LHCN-M2 (cell line): ENCODE measurements around the gene PHC3. TPM values are rescaled to one million over a fixed set of nuclear protein-coding genes. Genes with fewer than 3 reads are reported as not detected.

Experiments used
- DNase-seq: peaks from one replicate; pipeline ENCODE4 v3.0.0-alpha.2; 2012; ENCODE audit warnings: low read depth
- total RNA-seq: library from RNA; depleted of rRNA; stranded (reverse); fragments of >200 nt; gene quantifications from 2 replicates; pipeline ENCODE4 v1.2.3, GENCODE V29; 2014

PHC3 gene
- total RNA-seq, 1 experiment from 2014 or later, result 25.3 TPM

GRCh38 chr3:170078620-170079281 is 102.8 kb downstream of the PHC3 start:
- DNase-seq, result no peak

DNA sequence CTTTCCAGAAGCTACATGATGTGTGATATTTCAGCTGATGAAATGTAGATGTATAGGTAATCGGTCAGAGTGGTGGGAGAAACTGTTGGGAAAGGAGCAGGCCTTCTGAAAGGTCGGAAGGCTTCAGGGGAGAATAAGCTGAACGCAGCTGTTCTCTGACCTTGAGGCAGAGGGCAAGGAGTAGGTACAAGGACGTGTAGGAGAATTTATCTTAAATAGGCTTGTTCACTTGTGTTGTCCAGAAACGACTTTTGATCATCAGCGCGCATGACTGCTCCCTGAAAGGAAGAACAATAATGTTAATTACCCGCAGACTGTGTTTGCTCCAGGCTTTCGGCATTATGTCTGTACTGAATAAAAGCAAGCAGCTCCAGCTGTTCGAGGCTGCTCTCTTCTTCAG is 104.2 kb downstream of the PHC3 start:
- DNase-seq, result no peak

GRCh38 chr3:170076715-170077238 is 104.8 kb downstream of the PHC3 start:
- peak; percentile 71 for DNase-seq

DNA sequence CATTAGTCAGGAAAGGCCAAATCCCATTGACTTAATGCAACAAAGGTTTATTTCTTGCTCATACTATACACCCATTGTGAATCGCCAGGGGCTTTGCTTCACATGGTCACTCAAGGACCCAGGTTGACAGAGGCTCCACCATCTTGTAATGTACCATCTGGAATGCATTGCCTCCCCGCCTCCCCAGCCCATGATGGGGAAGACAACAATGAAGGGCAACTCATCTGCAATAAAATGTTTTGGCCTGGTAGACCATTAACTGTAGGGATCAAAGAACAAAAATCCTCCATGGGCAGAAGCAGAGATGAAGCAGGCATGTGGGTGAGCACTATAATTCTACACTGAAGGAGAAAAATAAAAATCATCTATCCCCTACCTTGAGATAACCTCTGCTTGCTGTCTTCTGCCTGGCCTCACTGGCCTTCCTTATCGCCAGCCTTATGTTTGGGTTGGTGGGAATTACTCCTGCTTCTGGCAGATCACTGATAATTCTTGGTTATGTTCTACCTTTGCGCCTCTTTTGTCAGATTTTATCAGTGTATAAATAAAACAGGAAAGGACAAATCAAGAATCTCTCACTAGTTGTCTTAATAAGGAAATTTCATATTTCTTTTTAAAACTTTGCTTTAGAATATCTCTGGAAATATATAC is 106.0 kb downstream of the PHC3 start:
- DNase-seq, result no peak

DNA sequence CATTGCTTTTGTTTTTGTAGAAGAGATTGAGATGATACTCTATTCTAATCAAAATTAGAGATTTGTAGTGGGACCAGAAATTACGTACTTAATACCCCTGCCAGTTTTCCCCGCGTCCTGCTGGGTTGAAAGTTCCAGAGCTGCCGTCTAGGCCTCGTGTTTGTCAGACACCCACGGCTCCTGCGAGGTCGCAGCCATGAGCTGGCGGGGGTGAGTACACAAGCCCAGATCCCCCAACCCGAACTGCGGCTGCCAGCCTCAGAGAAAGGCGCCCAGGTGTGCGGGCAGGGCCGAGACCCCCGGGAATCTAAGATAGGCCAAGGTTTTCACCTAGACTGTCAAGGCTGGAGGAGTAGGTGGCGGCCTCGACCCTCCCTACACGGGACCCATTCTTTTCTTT is 117.4 kb downstream of the PHC3 start:
- no peak for DNase-seq

- no peak for DNase-seq
Measured at GRCh38 chr3:170063691-170064090, 117.8 kb downstream of the PHC3 start.

DNA sequence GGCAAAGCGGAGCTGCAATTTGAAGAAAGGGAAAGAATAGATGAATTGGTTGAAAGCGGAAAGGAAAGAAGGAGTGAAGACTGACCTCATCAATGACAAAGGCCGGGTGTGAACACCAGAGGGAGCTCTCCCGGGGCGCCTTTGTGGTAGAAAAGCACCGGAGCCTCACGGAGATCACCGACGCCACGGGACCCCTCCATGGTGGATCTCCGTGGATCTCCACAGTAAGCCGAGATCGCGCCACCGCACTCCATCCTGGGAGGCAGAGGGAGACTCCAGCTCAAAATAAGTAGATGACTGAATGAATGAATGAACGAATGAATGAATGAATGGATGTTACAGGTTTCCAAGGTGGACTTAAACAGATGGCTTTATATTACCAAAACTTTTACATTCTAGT is 118.8 kb downstream of the PHC3 start:
- no peak for DNase-seq

- no peak for DNase-seq
Measured at GRCh38 chr3:170062068-170062467, 119.5 kb downstream of the PHC3 start.

DNA sequence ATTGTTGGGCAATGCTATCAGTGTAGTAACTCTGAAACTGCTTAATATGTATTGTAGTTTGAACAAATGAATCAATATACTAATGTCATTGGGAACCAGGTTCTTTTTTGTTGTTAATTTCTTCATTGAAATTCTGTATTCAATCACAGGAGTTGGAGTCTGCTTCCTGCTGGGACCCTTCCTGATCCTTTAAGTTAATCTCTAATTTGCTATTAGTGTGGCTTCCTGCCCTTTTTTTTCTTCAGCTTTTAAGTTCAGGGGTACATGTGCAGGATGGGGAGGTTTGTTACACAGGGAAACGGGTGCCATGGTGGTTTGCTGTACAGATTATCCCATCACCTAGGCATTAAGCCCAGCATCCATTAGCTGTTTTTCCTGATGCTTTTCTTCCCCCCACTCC is 122.1 kb downstream of the PHC3 start:
- no peak for DNase-seq

GRCh38 chr3:170058127-170058526 is 123.4 kb downstream of the PHC3 start:
- DNase-seq, result no peak

GRCh38 chr3:170057550-170057949 is 124.0 kb downstream of the PHC3 start:
- DNase-seq, result no peak

DNA sequence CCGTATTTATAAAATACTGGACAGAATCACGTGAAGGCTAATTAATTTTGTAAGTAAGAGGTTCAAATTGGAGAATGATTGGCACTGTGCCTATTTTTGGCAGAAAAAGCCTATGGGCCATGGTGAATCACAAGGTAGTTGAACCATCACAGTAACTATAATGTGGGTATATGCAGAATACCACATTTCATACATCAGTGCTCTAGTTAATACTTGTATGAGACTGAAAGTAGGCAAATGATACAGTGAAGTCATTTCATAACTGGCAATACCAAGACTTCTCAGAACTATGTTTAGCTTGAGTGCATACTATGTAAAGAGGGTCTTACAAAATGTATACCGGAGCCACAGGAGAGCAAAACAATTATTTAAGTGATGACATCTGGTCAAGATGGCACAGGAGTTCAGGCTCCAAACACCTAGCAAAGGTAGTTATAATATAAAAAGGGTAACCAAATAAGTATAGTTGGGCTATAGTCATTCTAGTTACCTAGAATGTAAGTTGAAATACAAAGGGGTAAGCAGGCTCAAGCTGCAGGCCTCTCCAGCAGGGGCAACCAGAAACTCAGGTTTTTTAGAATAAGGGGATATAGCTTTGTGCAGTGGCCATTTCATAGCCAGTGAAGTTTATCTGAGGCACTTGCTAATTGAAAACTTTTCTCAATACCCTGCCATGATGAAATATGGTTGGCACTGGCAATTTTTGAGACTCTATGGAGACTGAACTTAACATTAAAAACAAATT is 124.7 kb downstream of the PHC3 start:
- no peak for DNase-seq

DNA sequence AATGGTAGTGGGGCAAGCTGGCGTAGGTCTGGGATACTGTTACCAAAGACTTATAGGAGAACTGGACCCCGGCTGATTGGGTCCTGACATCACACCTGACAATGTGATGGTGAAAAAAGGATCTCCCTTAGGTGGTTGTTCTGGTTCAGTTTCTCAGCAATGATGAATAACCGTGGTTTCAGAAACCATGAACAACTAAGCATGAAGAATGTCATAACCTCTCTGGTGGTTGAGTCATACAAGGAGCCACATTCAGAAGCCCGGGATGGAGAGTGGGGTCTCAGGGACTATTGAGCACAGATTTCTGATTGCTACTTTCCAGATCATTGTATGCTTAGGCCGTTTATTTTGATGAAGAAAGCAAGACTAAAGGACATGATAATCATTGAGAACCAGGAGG is 126.3 kb downstream of the PHC3 start:
- DNase-seq, result peak; percentile 33

DNA sequence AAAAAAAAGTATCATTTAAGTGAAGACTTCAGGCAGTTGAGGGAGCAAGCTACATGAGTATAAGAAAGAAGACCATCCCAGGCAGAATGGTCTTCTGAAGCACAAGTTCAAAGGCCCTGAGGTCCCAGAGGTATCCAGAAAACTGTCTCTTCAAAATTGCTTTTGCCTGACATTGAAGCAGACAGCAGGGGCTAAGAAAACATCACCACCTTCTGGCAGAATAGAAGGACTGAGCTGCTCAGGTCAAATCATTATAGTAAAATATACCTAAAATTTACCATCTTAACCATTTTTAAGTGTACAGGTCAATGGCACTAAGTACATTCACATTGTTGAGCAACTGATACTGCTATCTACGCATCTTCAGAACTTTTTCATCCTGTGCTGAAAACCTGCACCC is 127.3 kb downstream of the PHC3 start:
- peak; percentile 12 for DNase-seq

DNA sequence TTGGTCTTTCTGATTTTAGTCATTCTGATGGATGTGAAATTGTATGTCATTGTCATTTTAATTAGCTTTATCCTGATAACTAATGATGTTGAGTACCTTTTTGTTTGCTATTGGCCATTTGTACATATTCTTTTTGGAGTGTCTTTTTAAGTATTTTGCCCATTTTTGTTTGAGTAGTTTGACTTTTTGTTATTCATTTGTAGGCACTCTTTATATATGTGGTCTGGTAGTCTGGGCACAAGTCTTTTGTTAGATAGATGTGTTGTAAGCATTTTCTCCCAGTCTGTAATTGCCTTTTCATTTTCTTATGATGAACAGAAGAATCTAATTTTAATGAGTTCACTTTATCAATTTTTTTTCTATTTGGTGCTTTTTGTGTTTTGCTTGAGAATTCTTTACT is 129.1 kb downstream of the PHC3 start:
- no peak for DNase-seq

GRCh38 chr3:170050753-170051152 is 130.8 kb downstream of the PHC3 start:
- no peak for DNase-seq

DNA sequence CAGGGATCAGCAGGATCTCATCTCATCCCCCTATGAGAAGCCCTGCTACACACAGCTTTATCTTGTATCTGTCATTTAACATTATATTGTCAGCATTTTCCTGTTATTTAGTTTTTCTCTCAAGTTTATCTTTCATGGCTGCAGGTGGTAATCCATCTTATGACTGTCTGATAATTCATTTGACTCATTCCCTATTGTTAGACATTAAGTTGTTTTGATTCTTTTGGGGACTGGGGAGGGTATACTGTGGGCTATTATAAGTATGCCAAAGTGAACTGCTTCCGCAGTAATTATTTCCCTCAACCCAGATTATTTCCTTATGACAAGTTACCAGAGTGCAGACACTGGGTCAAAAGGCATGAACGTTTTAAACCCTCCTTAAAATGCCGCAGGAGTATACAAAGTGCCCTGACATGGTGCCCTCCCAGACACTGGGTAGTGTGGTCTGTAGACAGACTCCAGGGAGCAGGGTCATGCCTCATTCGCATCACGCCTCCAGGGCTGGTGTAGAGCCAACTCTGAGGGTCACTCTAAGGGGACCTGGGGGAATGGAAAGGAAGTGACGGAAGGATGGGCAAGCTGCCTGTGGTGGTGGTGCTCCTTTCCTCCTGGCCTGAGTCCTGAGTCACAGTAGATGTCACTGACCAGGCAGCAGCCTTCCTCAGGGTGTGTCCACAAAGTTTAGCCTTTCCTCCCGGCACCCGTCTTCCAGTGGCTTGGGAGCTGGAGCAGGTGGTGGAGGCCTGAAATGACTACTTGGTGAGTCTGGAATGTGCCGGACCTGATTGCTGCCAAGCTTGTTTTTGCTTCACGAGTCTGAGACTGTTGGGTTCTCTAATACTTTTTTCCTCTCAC is 132.2 kb downstream of the PHC3 start:
- DNase-seq, result peak; percentile 79

GRCh38 chr3:170047133-170047404 is 134.5 kb downstream of the PHC3 start:
- no peak for DNase-seq

DNA sequence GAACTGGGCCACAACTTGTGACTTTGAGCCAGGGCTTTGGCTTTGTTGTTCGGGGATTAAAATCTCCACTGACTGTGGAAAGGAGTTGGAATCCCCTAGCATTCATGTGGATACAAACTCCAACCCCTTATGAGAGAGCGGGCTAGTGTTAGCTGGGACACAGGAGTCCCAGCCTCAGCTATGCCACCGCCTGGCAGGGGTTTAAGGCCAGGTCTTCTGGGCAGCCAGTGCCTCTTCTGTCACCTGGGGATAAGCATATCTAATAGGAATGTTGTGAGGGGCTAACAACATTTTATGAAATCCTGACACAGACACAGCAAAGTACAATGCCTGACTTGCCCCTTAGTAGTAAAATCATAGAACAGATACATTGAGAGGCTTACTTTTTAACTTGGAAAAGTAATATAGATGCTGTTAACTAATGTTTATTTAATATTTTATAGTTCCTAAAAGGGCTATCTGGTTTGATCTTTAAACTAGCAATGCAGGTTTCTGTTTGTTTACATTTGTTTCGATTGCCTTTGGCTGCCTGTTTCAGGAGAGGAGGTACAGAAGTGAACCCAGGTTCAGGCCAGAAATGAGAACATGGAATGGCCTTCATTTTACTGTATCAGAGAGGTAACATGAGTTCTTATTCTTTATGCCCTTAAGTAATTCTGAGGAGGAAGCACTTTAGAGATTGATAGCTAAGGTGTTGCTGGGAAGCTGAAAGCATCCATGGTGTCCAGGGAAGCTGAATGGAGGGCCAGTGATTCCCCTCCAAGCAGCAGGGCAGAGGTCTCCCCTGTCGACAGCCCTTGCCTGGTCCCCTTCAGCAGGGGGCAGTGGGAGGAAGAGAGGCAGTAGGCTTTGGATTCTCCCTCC is 135.0 kb downstream of the PHC3 start:
- DNase-seq, result no peak

GRCh38 chr3:170044795-170045244 is 136.7 kb downstream of the PHC3 start:
- no peak for DNase-seq

DNA sequence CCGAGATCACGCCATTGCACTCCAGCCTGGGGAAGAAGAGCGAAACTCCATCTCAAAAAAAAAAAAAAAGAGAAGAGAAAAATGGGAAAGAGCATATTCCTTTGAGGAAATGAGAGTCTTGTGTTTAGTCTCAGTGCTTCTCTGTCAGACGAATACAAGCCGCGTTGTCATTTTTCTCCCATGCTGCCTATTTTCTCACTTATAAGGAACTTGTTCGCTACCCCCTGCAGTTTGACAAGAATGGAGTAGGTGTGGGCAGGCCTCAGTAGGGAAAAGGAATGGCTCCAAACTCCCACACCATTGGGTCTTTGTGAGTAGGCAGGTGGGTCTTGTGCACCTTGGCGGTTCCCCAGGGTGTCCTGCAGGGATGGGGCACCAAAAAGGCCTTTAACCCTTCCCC is 137.3 kb downstream of the PHC3 start:
- DNase-seq, result no peak
